Skeletal muscle tissue (tissue), 4 donors: ENCODE measurements around the gene NIFK. TPM values are rescaled to one million over a fixed set of nuclear protein-coding genes. Genes with fewer than 3 reads are reported as not detected.
"Not testable (repeated sequence)": the region's sequence is repeated elsewhere in the genome, so short reads cannot be mapped to it uniquely, and the experiment has no call there.

Experiments used
- H3K27ac ChIP-seq: one replicate; pipeline ENCODE4 v1.7.0; 2013; ENCODE audit warnings: mild to moderate bottlenecking, low read depth, low read length, inconsistent platforms
- H3K27me3 ChIP-seq, 3 donors: one replicate each; pipeline ENCODE4 v1.7.0; 2013; ENCODE audit warnings: low read length in 3 of 3; ENCODE audit not compliant: control insufficient read depth in 3 of 3, insufficient read depth in 3 of 3
- H3K36me3 ChIP-seq, 3 donors: one replicate each; pipeline ENCODE4 v1.7.0; 2013; ENCODE audit warnings: low read length in 3 of 3; ENCODE audit not compliant: control insufficient read depth in 3 of 3, insufficient read depth in 3 of 3
- H3K4me1 ChIP-seq, 3 donors: one replicate each; pipeline ENCODE4 v1.7.0; 2013; ENCODE audit warnings: low read length in 3 of 3, mild to moderate bottlenecking in 3 of 3; ENCODE audit not compliant: control insufficient read depth in 3 of 3, insufficient read depth in 3 of 3
- H3K4me3 ChIP-seq, 3 donors: one replicate each; pipeline ENCODE4 v1.7.0; 2013; ENCODE audit warnings: low read length in 3 of 3
- H3K9ac ChIP-seq, 3 donors: one replicate each; pipeline ENCODE4 v1.7.0; 2013; ENCODE audit warnings: low read length in 3 of 3, mild to moderate bottlenecking in 3 of 3, moderate library complexity in 2 of 3, low read depth in 1 of 3
- H3K9me3 ChIP-seq, 3 donors: one replicate each; pipeline ENCODE4 v1.7.0; 2013; ENCODE audit warnings: low read length in 3 of 3; ENCODE audit not compliant: control insufficient read depth in 3 of 3
- total RNA-seq: library from RNA; depleted of rRNA; stranded (reverse); fragments of >200 nt; gene quantifications from one replicate; pipeline ENCODE4 v1.2.3, GENCODE V29; 2014
- donor health status: Osteomylitis.

The NIFK gene
- total RNA-seq, 1 donor from 2014 or later, result 39.7 TPM

DNA sequence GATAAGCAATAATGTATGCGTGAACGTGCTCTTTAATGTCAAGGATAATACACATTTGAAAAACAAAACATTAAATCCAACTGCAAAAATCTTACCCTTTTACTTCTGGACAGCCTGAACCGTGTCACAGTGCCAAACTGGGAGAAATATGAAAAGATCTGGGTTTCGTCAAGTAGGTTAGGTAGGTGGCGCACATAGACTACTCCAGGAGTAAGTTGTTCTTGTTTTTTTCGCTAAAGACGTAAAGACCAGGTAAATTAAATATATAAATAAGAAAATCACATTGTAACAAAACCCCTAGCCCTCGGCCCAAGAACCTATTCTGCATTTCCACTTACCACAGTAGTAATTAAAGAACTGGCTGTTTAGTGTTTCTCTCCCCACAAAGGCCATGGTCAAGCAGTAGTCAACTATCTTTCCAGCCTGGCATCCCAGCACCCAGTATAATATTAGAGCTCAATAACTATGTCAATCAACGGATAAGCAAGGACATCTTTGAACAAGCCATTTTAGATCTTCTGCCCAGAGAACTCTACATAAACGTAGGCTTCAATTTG lies 1.1 kb downstream of the NIFK start:
- peak overlapping the region; percentile 89 to 99 (median 96) for H3K4me3 ChIP-seq
- peaks cover 4 to 13% (median 10%) of the 10 kb centered on the region in 3 donors for H3K4me1 ChIP-seq
- peak overlapping the region; percentile 82 for H3K27ac ChIP-seq
- H3K9me3 ChIP-seq, result no peaks in the 10 kb centered on the region
- H3K36me3 ChIP-seq, result peaks cover 10 to 17% (median 13%) of the 10 kb centered on the region in 3 donors
- peak overlapping the region; percentile 90 to 94 (median 93) for H3K9ac ChIP-seq
- no peaks in the 10 kb centered on the region for H3K27me3 ChIP-seq

DNA sequence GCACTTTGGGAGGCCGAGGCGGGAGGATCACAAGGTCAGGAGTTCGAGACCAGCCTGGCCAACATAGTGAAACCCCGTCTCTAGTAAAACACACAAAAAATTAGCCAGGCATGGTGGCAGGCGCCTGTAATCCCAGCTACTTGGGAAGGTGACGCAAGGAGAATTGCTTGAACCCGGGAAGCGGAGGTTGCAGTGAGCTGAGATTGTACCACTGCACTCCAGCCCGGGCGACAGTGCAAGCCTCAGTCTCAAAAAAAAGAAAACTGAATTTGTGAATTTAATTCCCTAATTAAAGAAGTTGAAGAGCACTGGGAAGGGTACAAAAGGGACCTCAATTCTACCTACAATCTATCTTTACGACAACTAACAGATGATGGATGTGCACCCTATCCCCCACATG lies 2.1 kb downstream of the NIFK start:
- H3K9ac ChIP-seq, H3K27me3 ChIP-seq, H3K4me3 ChIP-seq, H3K27ac ChIP-seq, H3K9me3 ChIP-seq: not testable (repeated sequence)
- Histone ChIP-seq H3K36me3 (peaks cover 11 to 21% (median 14%) of the 10 kb centered on the region in 3 donors), H3K4me1 (peaks cover 4 to 13% (median 10%) of the 10 kb centered on the region in 3 donors)

DNA sequence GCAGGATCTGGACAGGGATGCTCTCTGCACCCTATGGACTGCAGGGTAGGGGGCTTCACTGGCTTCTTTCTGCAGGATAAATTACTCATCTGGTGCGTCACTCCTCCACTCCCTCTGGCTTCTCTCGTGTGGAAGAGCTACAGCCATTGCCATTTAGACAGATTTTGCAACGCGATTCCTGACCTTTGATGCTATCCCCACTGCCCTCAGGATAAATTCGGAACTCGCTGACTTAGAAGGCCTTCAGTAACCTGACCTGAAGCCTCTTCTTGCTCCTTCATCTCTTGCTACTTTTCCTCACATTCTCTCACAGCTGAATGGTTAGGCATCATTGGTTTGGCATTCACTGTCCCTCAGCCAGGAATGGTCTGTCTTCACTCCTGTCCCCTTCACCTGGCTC lies 5.3 kb downstream of the NIFK start:
- H3K9ac ChIP-seq, result no peak overlapping the region
- no peak overlapping the region for H3K4me3 ChIP-seq
- no peaks in the 10 kb centered on the region for H3K9me3 ChIP-seq
- peaks cover 15 to 37% (median 24%) of the 10 kb centered on the region in 3 donors for H3K36me3 ChIP-seq
- H3K27ac ChIP-seq, result no peak overlapping the region
- no peaks in the 10 kb centered on the region for H3K27me3 ChIP-seq
- peaks cover 4 to 11% (median 10%) of the 10 kb centered on the region in 3 donors for H3K4me1 ChIP-seq

DNA sequence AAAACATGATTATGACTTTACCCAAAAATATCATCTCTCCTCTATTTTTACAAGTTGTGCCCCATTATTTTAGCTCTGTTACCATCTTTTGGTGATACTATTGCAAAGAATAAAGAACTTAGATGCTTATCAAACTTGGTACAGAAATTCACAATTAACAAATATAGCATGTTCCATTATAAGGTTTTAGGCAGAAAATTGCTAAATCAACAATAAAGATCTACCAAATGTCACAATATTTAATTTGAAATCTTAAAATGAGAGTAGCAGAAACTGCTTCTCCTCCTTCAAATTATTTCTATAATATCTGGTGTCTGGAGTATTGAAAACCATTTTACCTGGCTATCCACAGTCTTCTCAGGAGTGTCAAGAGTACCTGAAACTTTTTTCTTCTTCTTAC lies 8.7 kb downstream of the NIFK start:
- H3K36me3 ChIP-seq, result peaks cover 12 to 33% (median 18%) of the 10 kb centered on the region in 3 donors
- no peak overlapping the region for H3K27ac ChIP-seq
- no peaks in the 10 kb centered on the region for H3K27me3 ChIP-seq
- H3K9me3 ChIP-seq, result no peaks in the 10 kb centered on the region
- no peak overlapping the region for H3K4me3 ChIP-seq
- no peak overlapping the region for H3K9ac ChIP-seq
- peaks cover 0 to 5% (median 0%) of the 10 kb centered on the region in 3 donors for H3K4me1 ChIP-seq

DNA sequence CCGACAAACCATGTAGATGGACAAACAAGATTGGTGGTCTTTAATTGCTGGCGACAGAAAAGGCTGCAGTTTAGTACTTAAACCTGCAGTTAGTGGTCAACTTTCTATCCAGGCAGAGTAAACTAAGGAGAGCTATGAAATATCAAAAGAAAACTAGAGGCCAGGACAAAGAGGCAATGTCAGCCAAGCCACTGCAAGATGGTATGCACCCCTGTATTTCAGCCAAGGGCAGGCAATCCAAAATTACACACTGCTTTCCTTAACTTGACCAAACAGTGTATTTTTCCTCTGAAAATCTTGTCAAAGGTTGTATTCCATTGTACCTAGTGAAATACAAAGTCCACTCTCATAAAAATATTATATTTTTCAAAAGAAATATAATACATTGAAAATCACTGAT lies 9.3 kb downstream of the NIFK start:
- H3K4me1 ChIP-seq, result peaks cover 0 to 11% (median 1%) of the 10 kb centered on the region in 3 donors
- H3K36me3 ChIP-seq, result peaks cover 12 to 33% (median 18%) of the 10 kb centered on the region in 3 donors
- H3K27me3 ChIP-seq, result no peaks in the 10 kb centered on the region
- no peak overlapping the region for H3K9ac ChIP-seq
- H3K27ac ChIP-seq, result no peak overlapping the region
- H3K9me3 ChIP-seq, result no peaks in the 10 kb centered on the region
- no peak overlapping the region for H3K4me3 ChIP-seq

DNA sequence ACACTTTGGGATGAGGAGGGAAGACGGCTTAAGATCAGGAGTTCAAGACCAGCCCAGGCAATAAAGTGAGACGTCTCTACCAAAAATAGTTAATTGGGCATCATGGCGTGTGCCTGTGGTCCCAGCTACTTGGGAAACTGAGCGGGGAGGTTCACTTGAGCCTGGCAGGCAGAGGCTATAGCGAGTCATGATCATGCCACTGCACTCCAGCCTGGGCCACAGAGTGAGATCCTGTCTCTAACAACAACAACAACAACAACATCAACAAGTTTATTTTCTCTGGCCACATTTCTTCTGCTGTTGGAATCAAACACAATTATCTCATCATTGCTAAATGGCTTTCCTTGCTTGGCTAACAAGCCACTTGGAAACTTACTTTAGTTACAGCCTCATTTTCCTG lies 13.4 kb downstream of the NIFK start:
- no peak overlapping the region for H3K9ac ChIP-seq
- peaks cover 5 to 10% (median 9%) of the 10 kb centered on the region in 3 donors for H3K36me3 ChIP-seq
- no peaks in the 10 kb centered on the region for H3K9me3 ChIP-seq
- no peak overlapping the region for H3K4me3 ChIP-seq
- H3K4me1 ChIP-seq, result peaks cover 0 to 18% (median 5%) of the 10 kb centered on the region in 3 donors
- no peaks in the 10 kb centered on the region for H3K27me3 ChIP-seq
- peak overlapping the region; percentile 54 for H3K27ac ChIP-seq

DNA sequence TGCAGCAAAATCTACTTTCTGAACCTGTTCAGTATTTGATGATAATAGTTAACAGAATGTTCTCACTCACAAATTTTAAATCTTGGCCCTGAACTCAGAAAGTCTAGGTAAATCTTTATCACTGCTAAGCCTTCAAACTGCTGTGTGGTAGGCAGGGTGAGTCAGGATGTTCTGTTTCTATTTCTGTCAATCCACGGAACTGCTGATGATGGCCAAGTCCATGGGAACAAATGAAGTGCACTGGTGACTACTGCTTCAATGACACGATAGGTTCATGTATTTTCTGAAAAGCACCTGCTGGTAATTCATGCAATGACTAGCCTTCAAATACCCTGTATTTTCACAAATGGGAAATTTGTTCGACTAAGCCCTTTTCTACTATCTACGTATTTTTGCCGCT lies 14.2 kb downstream of the NIFK start:
- peak overlapping the region in 1 of 3 donors; percentile 3 for H3K9ac ChIP-seq
- H3K27ac ChIP-seq, result peak overlapping the region; percentile 54
- no peaks in the 10 kb centered on the region for H3K27me3 ChIP-seq
- peaks cover 5% of the 10 kb centered on the region in 3 donors for H3K36me3 ChIP-seq
- H3K4me1 ChIP-seq, result peaks cover 0 to 18% (median 5%) of the 10 kb centered on the region in 3 donors
- no peak overlapping the region for H3K4me3 ChIP-seq
- H3K9me3 ChIP-seq, result no peaks in the 10 kb centered on the region

DNA sequence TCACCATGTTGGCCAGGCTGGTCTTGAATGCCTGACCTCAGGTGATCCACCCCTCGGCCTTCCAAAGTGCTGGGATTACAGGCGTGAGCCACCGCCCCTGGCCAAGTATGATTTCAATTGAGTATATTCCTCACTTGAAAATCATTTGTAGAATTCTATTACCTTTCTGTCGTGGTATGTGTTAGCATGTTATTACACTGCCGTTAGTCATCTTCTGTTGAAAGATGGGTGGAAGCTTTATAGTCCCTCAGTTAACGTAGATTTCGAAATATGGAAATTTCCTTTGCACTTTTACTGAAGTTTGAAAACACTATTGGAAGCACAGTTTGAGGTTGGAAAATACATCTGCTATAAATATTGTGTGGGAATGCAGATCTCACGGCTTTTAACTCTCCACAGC lies 14.7 kb downstream of the NIFK start:
- peaks cover 0 to under 1% (median 0%) of the 10 kb centered on the region in 3 donors for H3K36me3 ChIP-seq
- peak overlapping the region in 1 of 3 donors; percentile 3 for H3K9ac ChIP-seq
- no peak overlapping the region for H3K4me3 ChIP-seq
- no peaks in the 10 kb centered on the region for H3K9me3 ChIP-seq
- H3K27ac ChIP-seq, result peak overlapping the region; percentile 54
- H3K4me1 ChIP-seq, result peaks cover 0 to 18% (median 5%) of the 10 kb centered on the region in 3 donors
- no peaks in the 10 kb centered on the region for H3K27me3 ChIP-seq

DNA sequence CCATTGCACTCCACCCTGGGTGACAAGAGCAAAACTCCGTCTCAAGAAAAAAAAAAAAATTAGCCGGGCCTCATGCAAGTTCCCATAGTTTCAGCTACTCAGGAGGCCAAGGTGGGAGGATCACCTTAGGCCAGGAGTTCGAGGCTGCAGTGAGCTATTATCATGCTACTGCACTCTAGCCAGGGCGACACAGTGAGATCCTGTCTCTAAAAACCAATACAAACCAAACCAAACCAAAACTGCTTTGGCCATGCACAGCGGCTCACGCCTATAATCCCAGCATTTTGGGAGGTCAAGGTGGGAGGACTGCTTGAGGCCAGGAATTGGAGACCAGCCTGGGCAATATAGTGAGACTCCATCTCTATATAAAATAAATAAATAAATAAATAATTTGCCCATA lies 19.1 kb downstream of the NIFK start:
- H3K36me3 ChIP-seq, result no peaks in the 10 kb centered on the region
- H3K4me3 ChIP-seq, result no peak overlapping the region
- H3K9ac ChIP-seq, result no peak overlapping the region
- H3K27me3 ChIP-seq, result no peaks in the 10 kb centered on the region
- H3K4me1 ChIP-seq, result peaks cover 8 to 14% (median 12%) of the 10 kb centered on the region in 3 donors
- no peaks in the 10 kb centered on the region for H3K9me3 ChIP-seq
- H3K27ac ChIP-seq, result no peak overlapping the region

DNA sequence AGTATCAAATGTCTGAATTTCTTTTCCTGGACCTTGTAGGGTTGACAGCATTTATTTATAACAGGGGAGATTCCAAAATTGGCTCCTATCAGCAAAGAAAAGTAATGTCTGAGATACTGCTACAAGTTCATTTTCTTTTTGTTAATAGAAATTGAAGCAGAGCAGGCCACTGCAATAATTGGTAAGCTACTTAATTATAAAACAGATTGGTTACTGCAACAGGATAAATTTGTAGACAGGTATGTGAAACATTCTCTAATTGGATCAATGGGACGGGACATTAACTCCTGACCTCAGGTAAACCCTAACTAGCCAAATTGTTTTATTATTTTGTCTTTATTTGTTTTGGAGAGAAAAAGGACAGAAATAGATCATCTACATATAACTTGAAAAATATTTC lies 20.5 kb downstream of the NIFK start:
- Histone ChIP-seq H3K4me1 (peaks cover 7 to 9% (median 8%) of the 10 kb centered on the region in 3 donors), H3K9me3 (no peaks in the 10 kb centered on the region), H3K27me3 (no peaks in the 10 kb centered on the region), H3K36me3 (no peaks in the 10 kb centered on the region), H3K4me3 (no peak overlapping the region), H3K27ac (peak overlapping the region; percentile 32), H3K9ac (peak overlapping the region in 2 of 3 donors; percentile 34 to 43)
